HG02840 (cell line): ENCODE measurements around the gene FCN1.

Source experiments
- ATAC-seq: cut with Tn5 transposase; IDR thresholded peaks from one replicate; pipeline ENCODE4 v1.9.1; 2021; ENCODE audit warnings: mild to moderate bottlenecking, moderate library complexity, moderate number of reproducible peaks; ENCODE audit not compliant: unreplicated experiment, low FRiP score

Gene FCN1

DNA sequence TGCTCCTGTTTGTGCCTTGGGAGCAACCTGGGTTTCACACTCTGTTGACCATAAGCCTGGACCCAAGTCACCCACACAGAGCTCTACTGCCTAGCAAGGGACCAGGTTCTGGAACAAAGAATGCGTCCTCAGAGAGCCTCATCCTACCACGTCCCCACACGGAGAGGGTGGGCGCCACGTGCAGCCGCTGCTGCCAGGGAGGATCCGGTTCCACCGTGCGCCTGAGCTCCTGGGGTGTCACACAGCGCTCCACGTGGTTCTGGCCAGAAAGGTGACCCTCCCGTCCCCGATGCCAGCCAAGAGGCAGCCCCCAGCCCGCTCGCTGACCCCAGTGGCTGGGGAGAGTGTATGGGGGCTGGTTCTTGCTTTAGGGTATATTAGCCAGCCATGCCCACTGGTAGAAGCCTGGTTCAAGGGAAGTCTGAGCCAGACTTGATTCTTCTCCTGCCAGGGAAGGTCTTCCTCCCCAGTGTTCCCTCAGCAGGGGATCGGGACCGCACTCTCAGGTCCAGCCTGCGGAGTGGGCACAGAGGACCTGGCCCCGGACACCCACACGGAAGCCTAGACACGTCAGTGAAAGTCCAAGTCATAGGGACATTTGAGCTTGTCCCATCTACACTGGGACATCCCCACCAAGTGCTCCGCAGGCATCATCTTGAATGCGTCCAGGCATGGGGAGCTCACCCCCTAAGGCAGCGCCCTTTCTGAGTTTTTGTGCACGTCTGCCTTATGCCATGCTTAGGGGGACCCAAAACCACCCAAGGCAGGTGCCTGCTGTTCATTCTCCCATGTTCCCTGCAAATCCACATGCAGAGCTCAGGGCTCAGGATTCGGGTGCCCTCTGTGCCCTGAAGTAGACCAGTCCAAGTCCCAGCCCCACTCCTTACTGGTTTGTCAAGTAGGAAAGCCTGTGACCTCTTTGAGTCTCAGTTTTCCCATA is 2.4 kb downstream of the FCN1 start:
- no peak for ATAC-seq

DNA sequence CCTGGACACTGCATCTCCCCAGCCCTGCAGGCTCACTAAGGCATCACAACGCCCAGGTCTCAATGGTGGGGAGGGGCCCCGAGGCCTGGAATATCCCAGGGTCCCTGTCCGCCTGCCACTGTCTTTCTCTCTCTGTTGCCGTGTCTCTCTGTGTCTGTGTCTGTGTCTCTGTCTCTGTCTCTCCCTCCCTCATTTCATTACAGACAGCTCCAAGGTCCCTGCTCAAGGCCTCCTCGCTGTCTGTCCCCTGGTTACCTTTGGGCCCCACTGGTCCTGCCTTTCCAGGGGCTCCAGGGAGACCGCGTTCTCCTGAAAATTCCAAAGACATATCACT is 3.2 kb downstream of the FCN1 start:
- ATAC-seq: no peak

DNA sequence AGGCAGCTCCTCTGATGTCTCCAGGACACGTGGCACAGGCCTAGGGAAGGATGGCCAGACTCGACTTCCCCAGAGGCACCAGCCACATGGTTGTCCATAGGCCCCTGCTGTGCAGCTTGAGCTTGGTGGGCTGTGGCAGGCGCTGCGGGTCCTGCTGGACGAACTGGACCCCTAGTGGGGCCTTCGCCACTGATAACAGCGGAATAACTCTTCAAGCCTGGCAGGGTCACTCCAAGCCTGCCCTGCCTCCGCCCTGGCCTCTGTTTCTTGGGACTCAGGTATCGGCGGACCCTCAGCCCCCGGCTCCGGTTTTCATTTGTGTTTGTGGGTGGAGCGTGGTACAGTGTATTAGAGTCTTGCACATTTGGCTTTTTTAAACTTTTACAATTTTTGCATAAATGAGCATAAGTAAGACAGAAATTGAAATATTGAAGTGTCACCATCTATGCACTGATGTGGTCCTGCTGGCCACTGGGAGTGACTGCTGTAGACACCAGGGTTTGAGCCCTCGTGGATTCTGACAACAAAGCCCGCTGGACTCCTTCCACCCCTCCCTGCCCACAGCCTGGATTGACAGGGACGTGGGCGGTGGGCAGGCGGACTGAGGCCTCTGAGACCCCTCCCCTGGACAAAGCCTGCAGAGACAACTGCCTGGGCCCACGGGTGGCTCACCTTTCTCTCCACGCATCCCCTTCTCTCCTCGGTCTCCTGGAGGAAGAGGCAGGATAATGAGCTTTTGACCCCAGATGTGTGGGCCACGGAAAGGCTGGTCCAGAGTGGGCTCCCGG is 3.8 kb downstream of the FCN1 start:
- no peak for ATAC-seq

DNA sequence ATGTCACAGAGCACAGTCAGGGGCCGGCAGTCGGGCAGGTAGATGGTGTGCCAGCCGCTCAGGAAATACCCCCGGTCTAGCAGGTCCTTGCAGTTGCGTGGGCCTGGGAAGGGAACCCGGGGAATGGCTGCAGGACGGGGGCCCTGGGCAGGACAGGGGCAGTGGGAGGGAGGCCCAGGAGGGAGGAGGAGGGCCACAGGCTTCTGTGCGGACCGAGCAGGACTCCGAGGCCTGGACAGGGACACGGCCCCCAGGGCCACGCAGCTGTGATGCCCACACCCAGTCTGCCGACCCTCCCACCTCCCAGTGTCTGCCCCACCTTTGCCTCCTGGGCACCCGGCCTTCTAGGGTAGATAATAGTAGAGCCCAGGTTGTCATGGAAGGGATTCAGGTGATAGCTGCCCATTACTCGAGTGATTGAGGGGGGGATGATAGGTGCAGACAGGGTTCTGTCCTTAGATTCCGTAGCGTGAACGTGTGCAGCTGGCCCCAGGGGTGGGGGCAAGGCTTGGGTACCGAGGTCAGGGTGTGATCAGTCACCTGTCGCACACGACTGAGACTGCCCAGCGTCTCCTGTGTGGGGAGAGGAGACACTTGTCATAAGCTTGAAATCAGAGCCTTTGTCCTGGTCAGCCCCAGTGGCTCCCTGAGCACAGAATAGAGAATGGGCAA is 4.5 kb downstream of the FCN1 start:
- no peak for ATAC-seq

DNA sequence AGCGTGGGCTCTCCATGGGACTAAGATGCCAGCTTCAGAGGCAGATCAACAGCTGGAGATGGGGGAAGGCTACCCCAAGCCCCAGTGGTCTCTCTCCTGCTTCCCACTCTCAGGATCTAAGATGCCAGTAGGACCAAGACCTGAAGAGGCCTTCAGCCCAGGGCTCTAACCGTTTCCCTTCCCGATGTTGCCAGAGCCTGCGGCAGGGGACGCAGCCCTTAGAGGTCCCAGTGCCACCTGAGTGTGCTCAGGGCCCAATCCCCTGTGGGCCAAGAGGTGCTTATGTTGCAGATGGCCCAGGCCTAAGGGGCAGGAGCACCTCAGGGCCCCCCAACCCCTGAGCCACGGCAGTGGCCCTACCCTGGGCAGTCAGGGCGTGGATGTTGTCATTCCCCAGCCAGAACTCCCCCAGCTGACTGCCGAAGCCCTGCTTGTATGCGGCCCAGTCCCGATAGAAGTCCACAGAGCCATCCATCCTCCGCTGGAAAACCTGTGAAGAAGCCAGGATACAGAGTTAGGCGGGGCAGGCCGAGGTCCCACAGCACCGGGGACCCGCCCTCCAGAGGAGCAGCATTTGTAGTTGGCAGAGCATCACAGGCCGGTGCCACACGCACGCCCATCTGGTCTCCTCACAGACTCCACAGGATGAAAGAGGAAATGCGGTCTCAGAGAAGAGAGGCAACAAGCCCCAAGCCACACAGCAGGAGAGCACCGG is 5.4 kb downstream of the FCN1 start:
- no peak for ATAC-seq

DNA sequence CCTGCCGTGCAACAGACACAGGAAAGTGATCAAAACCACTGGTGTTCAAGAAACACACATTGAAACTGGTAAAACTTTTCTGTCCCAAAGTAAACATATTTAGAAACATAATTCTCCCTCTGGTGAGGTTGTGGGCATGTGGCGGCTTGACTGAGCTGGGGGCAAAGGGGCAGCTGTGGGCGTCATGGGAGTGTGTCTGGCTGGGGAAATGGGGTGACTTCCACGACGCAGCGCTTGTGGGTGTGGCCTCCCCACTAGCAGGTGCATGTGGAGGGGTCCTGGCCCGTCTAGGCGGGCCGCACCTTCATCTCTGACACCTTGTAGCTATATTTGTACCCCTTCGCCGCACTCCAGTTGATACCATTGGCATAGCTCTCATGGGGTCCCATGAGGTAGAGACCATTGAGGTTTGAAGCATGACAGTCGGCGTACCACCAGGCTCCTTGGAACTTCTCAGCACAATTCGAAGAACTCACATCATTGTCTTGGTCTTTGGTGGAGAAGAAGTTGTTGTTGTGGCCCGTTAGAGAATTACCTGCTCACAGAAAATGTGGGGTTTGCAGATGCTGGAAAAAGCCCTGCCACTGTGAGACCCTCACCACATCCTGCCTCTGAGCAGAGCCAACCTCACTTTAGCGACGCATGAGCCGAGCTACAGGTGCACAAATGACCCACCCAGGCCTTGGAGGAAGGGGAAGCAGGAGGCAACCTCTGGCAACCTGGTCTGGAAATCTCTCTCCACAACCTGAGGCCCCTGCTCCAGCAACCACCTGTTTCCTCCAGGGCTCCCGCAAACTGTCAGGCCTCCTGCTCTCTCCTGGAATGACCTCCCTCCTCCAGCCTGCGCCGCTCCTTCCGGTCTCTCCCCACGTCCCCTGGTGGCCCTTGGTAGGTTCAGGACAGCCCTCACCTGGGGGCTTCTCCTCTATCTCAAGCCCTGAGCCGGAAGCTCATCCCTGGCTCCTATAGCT is 7.9 kb downstream of the FCN1 start:
- no peak for ATAC-seq

DNA sequence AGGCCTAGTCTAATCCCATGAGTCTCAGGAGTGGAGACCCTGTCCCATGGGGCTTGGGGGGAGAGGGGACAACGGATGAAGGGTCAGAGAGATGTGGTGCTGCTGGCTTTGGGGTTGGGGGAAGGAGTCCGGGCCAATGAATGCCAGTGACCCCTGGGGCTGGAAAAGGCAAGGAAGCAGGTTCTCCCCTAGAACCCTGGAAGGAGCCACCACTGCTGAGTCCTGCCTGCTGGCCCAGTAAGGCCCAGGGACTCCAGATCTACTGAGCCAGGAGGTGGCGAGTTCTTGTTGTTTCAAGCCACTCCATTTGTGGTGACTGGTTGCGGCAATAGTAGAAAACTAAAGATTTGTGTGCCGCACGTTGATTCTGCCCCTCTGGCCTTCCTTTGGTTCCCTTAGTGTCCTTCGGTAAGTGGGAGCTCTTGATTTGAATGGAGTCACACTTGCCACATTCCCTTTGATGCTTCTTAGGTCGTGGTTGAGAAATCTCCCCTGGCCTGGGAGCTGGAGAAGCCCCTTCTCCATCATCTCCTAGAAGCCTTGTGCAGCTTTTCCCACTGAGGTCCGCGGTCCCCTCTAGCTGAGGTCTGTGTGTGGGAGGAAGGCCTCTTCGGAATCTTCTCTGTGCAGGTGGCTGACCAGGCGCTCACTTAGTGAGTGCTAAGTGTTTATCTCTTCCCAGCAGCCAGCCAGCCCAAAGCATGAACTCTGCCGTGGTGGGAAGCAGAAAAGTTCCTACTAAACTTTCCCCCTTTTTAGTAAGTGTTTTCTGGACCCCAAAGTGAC is 9.0 kb downstream of the FCN1 start:
- ATAC-seq: no peak

DNA sequence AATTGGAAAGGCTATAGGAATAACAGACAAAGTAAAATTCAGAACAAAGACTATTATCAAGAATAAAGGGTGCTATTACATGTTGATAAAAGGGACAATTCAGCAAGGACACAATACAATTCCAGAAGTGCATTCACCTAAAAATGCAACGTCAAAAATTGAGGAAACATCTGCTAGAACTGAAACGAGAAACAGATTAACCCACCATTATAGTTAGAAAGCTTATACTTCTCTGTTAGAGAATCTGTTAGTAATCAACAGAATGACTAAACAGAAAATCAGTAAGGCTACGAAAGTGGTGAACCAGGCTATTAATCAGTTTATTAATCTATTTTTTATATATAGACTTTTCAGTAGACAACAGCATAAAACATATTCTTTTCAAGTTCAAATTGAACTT is 14.8 kb downstream of the FCN1 start:
- ATAC-seq: no peak

DNA sequence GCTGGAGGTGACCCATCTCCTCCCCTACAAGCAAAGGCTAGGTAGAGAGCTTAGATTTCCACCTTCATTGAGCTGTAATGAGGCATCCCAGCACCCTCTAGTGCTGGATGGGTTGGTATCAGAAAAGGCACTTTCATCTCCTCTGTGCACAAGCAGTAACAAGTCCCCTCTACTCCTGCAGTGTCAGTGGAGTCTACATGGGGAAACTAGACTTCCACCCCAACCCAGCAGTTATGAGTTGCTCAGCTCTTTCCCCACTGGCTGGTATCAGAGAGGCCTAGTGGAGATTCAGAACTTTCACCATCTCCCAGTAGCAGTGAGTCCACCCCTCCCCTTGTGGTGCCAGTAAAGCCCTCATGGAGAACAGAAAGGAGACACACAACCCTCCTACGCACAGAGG is 17.9 kb downstream of the FCN1 start:
- ATAC-seq: no peak

DNA sequence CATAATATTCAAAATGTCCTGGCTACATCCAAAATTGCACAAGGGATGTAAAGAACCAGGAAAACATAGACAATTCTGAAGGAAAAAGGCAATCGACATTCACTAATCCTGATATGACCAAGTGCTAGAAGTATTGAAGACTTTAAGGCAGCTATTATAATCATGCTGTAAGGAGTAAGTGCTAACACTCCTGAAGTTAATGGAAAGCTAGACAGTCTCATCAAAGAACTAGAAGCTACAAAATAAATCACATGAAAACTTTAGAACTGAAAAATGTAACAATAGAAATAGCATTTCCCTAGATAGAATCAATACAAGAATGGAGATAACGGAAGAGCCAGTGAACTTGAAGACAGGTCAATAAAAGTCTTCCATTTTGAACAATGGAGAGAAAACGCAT is 18.5 kb downstream of the FCN1 start:
- ATAC-seq: no peak

DNA sequence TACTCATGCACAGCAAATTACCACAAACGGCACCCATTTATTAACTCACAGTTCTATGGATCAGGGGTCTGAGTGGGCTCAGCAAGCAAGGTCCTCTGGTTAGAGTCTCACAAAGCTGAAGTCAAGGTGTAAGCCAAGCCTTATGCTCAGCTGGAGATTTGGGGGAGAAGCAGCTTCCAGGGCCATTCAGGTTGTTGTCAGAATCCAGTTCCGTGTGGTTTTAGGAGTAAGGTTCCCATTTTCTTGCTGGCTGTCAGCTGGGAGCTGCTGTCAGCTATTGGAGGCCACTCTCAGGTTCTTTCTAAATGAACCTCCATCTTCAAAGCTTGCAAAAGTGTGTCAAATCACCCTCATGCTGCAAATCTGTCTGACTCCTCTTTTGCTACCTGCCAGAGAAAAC is 19.4 kb downstream of the FCN1 start:
- no peak for ATAC-seq

DNA sequence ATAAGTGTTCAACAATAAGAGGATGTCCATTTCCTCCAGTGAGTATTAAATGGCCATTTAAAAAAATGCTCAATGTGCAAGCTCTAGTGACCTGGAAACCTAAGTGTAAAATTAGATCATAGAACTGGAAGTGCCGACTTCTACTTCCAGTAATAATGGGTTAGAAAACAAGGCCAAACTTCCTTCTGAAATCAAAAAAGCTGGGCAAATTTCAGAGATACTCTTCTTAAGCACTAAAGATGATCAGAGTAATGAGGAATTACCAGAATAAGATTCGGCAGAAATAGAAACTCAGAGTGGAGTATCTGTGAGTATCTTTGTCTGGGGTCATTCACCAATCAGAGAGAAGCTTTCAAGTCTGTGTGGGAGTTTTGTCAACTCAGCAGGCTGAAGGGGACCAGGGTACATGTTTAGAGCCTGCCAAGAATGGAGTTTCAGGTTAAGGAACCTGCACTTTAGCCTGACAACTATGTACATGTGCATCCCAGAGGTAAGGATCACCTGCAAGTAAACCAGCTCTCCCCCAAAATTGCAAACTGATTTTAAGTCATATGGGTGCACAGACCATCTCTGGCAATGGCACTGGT is 20.0 kb downstream of the FCN1 start:
- ATAC-seq: no peak

DNA sequence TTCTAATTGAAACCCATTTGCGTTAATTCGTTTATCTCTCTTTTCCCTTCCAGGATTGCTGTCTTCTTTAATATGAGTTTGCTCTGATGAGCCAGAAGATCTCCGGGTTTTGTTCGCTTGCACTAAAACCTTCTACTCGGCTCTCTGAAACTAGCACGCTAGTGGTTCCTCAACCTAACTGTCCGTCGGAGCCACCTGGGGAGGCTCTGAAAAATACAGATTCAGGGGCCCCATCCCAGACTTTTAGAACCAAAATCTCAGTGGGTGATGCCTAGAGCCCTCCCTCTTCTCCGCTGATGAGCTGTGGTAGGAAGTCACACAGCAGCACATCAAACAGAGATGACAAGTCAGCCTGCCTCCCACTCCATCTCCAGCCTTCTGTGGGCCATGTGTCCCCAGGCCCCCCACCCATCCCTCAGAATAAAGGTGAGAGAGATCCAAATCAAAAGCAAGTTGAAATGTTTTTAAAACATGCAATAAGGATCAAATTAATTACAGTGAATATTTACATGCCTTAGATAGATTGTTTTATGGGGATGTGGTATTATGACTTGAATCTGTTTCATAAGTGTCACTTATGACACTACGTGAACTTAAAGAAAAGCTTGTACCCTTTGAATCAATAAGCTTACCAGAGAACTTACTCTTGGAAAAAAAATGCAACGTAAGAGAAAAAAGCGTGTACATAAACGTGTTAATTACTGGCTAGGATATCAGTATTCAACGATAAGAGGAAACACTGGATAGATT is 20.7 kb downstream of the FCN1 start:
- ATAC-seq: no peak

DNA sequence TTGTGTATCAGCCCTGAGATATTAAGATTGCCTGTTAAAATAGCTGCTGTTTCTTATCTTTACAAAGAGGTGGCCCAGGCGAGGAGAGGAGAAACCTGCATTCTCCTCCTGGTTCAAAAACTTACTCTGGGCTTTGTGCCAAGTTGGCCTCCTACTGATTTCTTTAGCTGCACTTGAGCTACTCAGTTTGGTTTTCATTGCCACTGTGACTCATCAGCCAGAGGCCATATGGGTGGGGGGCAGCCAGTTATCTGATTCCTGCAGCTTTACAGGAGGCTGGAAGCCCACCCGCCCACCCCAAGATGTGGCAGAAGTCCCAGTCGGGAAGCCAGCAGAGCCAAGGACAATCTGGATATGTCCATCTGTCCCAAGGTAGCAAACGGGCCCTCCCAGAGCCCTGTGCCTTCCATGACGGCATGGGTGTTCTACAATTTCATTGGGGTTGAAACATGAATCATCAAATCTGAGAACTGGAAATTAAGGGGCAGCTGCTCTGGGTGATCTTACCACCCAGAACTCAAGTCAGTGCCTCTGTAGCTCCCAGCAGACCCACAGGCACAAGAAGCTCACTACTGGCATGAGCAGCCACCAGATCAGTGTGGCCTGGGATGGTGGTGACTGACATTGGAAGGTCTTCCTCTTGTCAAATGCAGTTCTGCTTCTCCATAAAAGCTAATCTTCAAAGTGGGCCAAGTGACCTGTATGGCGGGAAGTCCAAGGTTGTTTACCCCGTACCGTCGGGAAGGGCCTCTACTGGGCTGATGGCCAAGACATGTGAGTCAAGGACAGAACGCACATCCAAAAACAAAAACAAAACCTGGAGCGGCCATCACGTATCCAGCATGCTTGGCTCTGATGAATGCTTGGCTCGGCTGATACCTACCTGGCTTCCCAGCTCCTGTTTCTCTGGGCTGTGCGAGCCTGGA is 21.5 kb downstream of the FCN1 start:
- no peak for ATAC-seq

DNA sequence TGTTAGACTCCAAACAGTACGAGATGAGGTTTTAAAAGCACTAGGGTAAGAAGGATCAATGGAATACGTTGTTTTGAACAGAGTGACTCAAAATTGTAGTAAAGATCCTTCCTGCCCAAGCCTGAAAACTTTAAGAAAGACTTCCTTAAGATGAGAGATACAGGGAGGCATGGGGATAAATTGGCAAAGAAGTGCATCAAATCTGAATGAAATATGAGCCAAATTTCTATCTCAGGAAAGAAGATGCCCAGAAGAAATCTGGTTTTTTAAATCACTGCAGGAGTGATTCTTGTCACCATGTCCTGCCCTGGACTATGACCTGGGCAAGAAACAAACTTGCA is 22.2 kb downstream of the FCN1 start:
- ATAC-seq: no peak

DNA sequence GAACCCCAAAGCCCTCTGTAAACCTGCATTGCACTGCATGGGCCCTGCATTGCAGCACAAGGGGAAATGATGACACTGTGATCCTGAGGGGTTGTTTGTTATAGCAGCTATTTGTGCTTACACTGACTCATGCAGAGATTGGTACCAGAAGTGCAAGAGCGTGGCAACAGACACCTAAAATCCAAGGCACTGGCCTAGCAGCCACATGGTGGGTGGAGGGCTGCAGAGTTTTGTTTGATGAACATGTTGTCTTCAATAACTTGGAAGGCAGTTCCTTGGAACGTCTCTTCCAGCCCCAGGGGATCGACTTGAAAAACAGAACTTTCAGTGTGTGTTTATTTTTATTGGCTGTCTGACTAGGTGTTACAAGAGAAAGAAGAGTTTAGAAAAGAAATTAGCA is 22.6 kb downstream of the FCN1 start:
- ATAC-seq: no peak
